ENCODE measurements around the gene BHLHE23.

BHLHE23 gene

DNA sequence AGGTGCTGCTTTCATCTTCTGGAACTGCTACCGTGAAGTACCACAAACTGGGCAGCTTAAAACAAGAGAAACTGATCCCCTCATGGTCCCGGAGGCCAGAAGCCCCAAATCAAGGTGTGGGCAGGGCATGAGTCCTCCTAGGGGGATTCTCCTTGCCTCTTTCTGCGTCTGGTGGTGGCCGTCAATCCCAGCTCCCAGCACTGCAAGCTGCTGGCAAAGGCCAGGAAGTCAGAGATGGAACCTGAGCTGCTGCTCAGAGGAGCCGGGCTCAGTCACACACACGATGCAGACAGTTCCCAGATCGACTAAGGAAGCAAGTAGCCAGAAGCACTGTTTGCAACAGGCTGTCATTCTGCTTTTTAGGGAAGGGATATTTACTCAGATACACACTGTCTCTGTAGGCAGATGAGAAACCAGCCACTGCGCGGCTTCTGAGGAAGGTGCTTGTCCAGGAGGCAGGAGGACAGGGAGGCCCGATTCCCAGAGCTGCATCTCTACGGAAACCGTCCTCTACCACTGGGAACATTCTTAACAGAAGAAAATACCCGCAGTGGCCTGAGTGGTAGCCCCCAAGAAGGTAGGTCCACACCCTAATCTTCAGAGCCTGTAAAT lies 15.5 kb downstream of the BHLHE23 start:
- DNase-seq (ENCODE audit: low read depth): no peak

DNA sequence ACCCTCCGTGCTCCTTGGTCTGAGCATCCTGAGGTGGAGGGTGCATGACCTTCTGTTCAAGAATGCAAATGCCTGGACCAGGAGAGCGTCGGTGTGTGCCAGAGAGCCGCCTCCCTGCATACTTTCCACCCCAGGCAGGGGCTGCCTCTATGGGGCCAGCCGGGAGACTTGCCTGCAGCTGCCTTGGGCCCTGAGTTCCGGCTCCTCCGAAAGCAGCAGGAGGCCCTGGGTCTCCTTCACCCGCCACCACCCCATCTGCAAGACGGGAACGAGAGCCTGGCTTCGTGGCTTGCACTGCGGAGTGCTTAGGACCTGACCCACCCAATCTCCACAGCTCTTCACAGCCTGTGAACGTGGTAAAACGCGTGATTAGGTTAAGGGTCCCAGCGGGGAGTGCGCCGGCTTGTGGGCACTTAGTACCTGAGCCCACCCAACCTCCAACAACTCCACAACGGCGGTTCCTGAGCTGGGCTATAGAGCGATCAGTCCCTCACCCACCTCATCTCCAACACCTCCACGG lies 16.4 kb downstream of the BHLHE23 start:
- no peak for DNase-seq (ENCODE audit: low read depth)

- DNase-seq (ENCODE audit: low read depth): no peak
These were observed 17.6 kb downstream of the BHLHE23 start for GRCh38 chr20:62989201-62989601.

GRCh38 chr20:62987114-62987513 lies 19.6 kb downstream of the BHLHE23 start:
- DNase-seq (ENCODE audit: low read depth): no peak

DNA sequence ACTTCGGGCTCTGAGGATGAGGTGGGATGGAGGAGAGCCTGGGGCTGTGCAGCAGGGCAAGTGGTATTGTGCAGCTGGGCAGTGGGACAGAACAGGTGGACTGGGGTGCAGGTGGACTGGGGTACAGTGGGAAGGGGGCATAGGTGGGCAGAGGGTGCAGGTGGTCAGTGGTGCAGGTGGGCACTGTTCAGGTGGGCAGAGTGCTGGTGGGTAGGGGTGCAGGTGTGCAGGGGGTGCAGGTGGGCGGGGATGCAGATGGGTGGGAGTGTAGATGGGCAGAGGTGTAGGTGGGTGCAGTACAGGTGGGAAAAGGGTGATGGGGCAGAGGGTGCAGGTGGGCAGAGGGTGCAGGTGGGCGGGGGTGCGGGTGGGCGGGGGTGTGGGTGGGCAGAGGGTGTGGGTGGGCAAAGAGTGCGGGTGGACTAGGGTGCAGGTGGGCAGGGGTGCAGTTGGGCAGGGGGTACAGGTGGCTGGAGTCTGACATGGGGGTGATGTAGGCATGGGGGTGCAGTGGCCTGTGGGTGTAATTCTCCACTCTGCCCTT lies 20.4 kb downstream of the BHLHE23 start:
- DNase-seq (ENCODE audit: low read depth): no peak

GRCh38 chr20:62985444-62985778 lies 21.4 kb downstream of the BHLHE23 start:
- DNase-seq (ENCODE audit: low read depth): no peak

- no peak for DNase-seq (ENCODE audit: low read depth)
These were observed 21.9 kb downstream of the BHLHE23 start for GRCh38 chr20:62984666-62985443.

DNA sequence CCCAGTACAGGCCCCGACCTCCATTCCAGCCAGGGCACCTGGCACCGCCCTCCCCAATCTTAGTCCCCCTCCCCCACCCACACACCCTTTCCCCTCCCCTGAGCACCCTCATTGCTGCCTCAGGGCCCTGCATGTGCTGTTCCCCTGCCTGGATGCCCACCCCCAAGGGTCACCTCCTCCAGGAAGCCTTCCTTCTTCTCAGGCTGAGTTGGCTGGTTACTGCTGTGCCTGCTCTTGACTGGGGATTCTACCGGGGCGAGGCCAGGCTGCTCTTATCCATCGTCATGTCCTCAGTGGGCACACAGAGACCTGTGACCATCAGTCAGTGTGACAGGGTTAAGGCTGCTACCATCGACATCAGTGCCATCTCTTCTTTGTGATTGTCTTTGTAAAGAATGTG lies 23.6 kb downstream of the BHLHE23 start:
- no peak for DNase-seq (ENCODE audit: low read depth)

DNA sequence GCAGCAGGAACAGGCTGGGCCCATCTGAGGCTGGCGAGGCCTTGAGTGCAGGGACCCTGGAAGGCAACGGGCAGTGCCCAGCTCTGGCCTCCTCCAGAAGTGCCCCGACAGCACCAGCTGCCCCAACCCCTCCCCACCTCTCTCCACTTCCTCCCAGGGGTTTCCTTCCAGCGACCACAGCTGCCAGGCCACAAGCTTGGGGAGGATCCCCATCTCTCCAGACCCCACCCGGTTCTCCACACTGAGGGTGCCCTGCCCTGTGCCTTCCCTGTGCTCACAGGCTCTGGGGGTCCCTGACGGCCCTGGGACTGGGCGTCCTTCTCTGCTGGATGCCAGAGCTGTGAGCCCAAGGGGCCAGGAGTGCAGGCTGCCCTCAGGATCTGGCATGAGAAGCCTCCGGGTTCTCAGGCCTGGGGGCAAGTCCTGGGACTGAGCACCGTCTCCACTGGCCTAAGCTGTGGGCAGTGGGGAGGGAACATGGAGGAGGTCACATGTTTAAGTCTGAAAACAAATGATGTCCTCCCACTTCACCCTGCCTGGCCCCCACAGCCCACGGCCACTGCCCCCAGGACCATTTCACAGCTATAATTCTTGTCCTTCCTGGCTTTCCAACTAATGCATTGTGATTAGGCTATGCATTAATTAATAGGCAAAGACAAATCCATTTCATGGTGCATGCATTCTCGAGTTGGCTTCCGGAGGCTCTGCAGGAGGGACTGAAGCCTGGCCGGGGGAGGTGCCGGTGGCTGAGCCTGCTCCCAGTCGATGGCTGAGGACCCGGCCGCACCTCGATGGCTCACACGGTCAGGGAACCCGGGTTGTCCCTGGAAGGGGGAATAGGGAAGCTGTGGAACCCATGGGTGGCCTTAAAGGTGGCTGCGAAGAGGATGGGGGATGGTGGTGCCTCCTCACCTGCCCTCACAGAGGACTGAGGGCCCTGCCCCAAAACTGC lies 24.4 kb downstream of the BHLHE23 start:
- DNase-seq (ENCODE audit: low read depth): no peak

- DNase-seq (ENCODE audit: low read depth): no peak
These were observed 25.8 kb downstream of the BHLHE23 start for GRCh38 chr20:62980970-62981369.

DNA sequence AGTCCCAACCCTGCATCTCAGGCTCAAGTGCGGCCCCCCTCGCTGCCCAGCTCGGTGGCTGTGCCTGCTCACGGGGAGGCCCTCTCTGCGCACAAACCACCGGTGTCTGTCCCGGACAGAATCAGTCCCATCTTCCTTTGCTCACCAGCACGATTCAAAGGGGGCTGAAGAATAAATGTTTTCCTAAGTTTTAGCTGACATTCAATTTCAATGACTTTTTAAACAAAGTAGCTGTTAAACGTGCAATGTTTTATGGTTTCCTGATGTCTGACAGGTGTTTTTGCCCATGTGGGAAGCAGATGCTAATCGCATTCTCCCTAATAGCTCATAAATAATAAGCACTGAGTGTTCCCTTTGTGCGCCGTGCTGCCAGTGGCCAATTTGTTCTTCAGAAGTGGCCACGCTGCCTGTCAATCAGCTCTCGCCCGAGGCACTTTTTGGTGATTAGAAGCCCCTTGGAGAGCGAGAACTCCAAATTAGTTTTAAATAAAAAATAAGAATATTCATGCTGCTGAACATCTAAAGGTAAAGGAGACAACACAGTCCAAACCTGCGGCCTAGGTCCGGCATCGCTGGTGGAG lies 26.3 kb downstream of the BHLHE23 start:
- no peak for DNase-seq (ENCODE audit: low read depth)

- no peak for DNase-seq (ENCODE audit: low read depth)
These were observed 26.8 kb downstream of the BHLHE23 start for GRCh38 chr20:62979876-62980373.

DNA sequence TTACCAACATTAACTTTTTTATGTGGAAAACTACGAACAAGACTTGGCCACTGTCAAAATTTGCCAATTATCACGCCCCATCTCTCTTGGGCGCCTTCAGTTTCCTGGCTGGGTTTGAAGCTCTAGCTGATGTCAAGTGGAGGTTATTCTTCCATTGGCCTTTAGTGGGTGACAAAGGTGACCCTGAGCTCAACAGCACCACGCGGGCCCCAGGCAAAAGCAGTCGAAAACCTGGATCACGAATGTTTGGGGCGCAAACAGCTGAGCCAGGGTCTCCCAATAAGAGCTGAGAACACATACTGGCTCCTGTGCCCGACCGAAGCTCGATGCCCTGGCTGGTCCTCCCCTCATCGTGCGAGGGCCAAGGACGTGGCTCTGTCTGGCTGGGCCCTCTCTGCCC lies 27.5 kb downstream of the BHLHE23 start:
- DNase-seq (ENCODE audit: low read depth): no peak

DNA sequence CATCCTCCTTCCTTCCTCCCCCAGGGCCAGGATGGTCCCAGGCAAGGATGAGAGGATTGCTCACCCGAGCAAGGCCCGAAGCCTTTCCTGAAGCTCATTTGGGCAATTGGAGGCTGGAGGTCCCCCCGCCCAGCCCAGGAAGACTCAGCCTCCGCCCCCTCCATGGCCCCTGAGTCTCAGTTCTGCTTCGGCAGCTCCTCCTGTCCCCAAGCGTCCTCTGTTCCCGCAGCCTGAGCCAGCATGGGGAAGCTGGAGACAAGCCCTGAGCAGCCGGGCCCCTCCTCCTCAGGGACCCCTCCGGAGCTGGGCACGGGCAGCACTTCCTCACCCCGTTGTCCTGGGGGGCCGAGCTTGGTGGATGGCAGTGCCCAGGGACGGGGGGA lies 28.2 kb downstream of the BHLHE23 start:
- no peak for DNase-seq (ENCODE audit: low read depth)

GRCh38 chr20:62977613-62978560 lies 28.9 kb downstream of the BHLHE23 start:
- no peak for DNase-seq (ENCODE audit: low read depth)

- DNase-seq (ENCODE audit: low read depth): no peak
These were observed 29.9 kb downstream of the BHLHE23 start for GRCh38 chr20:62976886-62977285.

DNA sequence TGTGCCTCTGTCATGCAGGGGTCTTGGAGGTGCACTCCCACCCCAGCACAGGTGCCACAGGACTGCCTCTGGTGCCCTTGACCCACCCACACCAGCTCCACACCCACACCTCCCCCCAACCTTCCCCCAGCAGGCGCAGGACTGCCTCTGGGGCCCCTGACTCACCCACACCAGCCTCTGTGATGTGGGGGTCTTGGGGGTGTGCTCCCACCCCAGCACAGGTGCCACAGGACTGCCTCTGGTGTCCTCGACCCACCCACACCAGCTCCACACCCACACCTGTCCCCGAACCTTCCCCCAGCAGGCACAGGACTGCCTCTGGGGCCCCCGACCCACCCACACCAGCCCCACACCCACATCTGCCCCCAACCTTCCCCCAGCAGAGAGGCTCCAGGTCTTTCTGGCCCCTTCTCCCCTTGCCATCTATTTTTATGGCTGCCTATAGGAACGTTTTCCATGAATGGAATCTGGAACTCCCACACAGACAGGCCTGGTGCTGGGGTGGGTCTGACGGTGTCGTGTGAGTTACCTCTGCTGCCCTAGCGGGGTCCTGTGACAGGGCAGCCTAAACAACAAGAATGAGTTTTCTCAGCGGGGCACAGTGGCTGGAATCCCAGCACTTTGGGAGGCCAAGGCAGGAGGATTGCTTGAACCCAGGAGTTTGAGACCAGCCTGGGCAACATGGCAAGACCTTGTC lies 30.8 kb downstream of the BHLHE23 start:
- DNase-seq (ENCODE audit: low read depth): no peak

DNA sequence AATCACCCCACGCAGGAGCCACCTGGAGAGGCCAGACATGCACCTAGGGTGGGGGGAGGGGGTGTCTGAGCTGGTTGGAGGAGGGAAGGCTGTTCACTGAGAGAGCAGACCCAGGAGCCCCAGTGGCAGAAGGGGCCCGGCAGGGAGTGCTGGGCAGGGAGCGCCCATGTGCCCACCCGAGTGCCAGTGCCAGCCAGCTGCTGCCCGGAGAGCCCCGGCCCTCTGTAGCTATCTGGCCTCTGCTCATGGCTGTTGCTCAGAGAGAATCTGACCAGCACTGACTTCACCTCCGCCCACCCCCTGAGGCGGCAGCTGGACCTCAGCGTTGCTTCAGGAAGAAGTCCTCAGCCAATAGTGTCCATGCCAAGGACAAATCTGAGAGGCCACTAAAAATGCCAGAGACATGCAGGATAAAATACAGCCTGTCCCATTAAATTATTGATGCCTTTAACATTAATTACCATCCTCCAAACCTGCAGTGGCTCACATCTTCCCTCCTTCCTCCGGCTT lies 31.5 kb downstream of the BHLHE23 start:
- no peak for DNase-seq (ENCODE audit: low read depth)

- no peak for DNase-seq (ENCODE audit: low read depth)
These were observed 33.7 kb downstream of the BHLHE23 start for GRCh38 chr20:62972845-62973745.

All from fibroblast of the conjunctiva (primary cell).